ENCODE results near the gene PKD1.

The PKD1 gene

GRCh38 chr16:2071454-2072202 is 64.1 kb downstream of the PKD1 start:
- TF ChIP-seq FOXK2 (IDR thresholded peaks at IDR 0.05), result no peak
- TF ChIP-seq CTBP1 (IDR thresholded peaks at IDR 0.05; ENCODE audit: borderline replicate concordance), result no peak
- TF ChIP-seq LEF1 (IDR thresholded peaks at IDR 0.05; ENCODE audit: borderline replicate concordance), result no peak
- TF ChIP-seq NFRKB (IDR thresholded peaks at IDR 0.05), result no peak
- TF ChIP-seq BHLHE40 (IDR thresholded peaks at IDR 0.05; ENCODE audit: borderline replicate concordance), result no peak
- TF ChIP-seq ZNF384 (IDR thresholded peaks at IDR 0.05), result no peak
- TF ChIP-seq TARDBP (IDR thresholded peaks at IDR 0.05), result no peak
- TF ChIP-seq SUZ12 (IDR thresholded peaks at IDR 0.05), result no peak
- TF ChIP-seq FOXA1 (IDR thresholded peaks at IDR 0.05), result no peak
- TF ChIP-seq PKNOX1 (IDR thresholded peaks at IDR 0.05), result no peak
- TF ChIP-seq HDGF (IDR thresholded peaks at IDR 0.05; ENCODE audit: borderline replicate concordance), result no peak
- DNase-seq (ENCODE audit: extremely low spot score), result no peak
- ChIA-PET POLR2A (interaction anchor here (1.1 to 1.6 kb wide), 3 partner anchors 24 to 84 kb away, joined by 4 to 6 read pairs (median 5); partner anchors contain the start of genes NTHL1, TRAF7 and TSC2), CTCF (interaction anchor here (0.6 kb wide), 1 partner anchor 55 kb away, joined by 3 read pairs; no protein-coding TSS in a partner anchor)

GRCh38 chr16:2070576-2071453 is 64.9 kb downstream of the PKD1 start:
- CTCF ChIA-PET, result no interaction called here
- TF ChIP-seq NFRKB (IDR thresholded peaks at IDR 0.05) (no peak), FOXM1 (IDR thresholded peaks at IDR 0.05; ENCODE audit: borderline replicate concordance) (no peak), SUZ12 (IDR thresholded peaks at IDR 0.05) (no peak), ELF4 (IDR thresholded peaks at IDR 0.05) (no peak), ARNT (IDR thresholded peaks at IDR 0.05) (no peak), FOXK2 (IDR thresholded peaks at IDR 0.05) (no peak), PKNOX1 (IDR thresholded peaks at IDR 0.05) (no peak), TARDBP (IDR thresholded peaks at IDR 0.05) (no peak), FOXA1 (IDR thresholded peaks at IDR 0.05) (no peak), CTBP1 (IDR thresholded peaks at IDR 0.05; ENCODE audit: borderline replicate concordance) (no peak)
- POLR2A ChIA-PET, result interaction anchor here (1.2 kb wide), 1 partner anchor 85 kb away, joined by 4 read pairs; the partner anchor contains the start of gene TRAF7
- DNase-seq (ENCODE audit: extremely low spot score), result no peak

GRCh38 chr16:2066139-2066538 is 69.6 kb downstream of the PKD1 start:
- ChIA-PET POLR2A (no interaction called here), CTCF (no interaction called here)
- DNase-seq (ENCODE audit: extremely low spot score), result no peak
- TF ChIP-seq BHLHE40 (IDR thresholded peaks at IDR 0.05; ENCODE audit: borderline replicate concordance) (no peak), L3MBTL2 (conservative IDR thresholded peaks at IDR 0.05) (no peak), FOXA1 (IDR thresholded peaks at IDR 0.05) (no peak), ZNF384 (IDR thresholded peaks at IDR 0.05) (no peak), LEF1 (IDR thresholded peaks at IDR 0.05; ENCODE audit: borderline replicate concordance) (no peak), TARDBP (IDR thresholded peaks at IDR 0.05) (no peak)

DNA sequence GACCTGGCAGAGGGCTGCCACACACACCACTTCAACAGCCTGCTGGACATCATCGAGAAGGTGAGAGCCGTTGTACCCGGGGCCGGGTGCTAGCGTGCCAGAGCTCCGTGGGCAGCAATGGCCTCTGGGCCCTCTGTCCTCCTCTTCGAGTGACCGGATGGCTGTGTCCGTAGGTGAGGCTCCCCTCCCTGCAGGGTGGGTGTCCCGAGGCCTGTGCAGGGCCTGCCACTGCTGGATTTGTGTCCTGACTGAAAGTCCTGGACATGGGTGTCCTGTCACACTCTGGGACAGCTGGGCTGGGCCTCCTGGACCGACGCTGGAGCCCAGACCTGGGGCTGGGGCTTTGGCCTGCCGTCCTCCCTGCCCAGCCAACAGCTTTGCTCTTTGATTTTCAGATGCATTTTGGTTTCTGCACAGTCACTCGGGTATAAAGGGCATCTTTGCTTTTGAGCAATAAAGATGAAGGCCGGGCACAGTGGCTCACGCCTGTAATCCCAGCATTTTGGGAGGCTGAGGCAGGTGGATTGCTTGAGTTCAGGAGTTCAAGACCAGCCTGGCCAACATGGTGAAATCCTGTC is 71.2 kb downstream of the PKD1 start:
- CTCF ChIA-PET, result no interaction called here
- TF ChIP-seq CTBP1 (IDR thresholded peaks at IDR 0.05; ENCODE audit: borderline replicate concordance), result no peak
- TF ChIP-seq NFRKB (IDR thresholded peaks at IDR 0.05), result no peak
- TF ChIP-seq LEF1 (IDR thresholded peaks at IDR 0.05; ENCODE audit: borderline replicate concordance), result no peak
- TF ChIP-seq FOXA1 (IDR thresholded peaks at IDR 0.05), result no peak
- no peak for TF ChIP-seq SP1 (IDR thresholded peaks at IDR 0.05)
- TF ChIP-seq FOXK2 (IDR thresholded peaks at IDR 0.05), result no peak
- no peak for TF ChIP-seq L3MBTL2 (conservative IDR thresholded peaks at IDR 0.05)
- no peak for TF ChIP-seq ARNT (IDR thresholded peaks at IDR 0.05)
- no peak for TF ChIP-seq ZNF384 (IDR thresholded peaks at IDR 0.05)
- no peak for TF ChIP-seq FOXM1 (IDR thresholded peaks at IDR 0.05; ENCODE audit: borderline replicate concordance)
- TF ChIP-seq PKNOX1 (IDR thresholded peaks at IDR 0.05), result no peak
- no peak for TF ChIP-seq ELF4 (IDR thresholded peaks at IDR 0.05)
- TF ChIP-seq TARDBP (IDR thresholded peaks at IDR 0.05), result no peak
- TF ChIP-seq HDGF (IDR thresholded peaks at IDR 0.05; ENCODE audit: borderline replicate concordance), result no peak
- TF ChIP-seq BHLHE40 (IDR thresholded peaks at IDR 0.05; ENCODE audit: borderline replicate concordance), result no peak
- no peak for TF ChIP-seq SUZ12 (IDR thresholded peaks at IDR 0.05)
- DNase-seq (ENCODE audit: extremely low spot score), result no peak
- POLR2A ChIA-PET, result interaction anchor here (0.9 to 3.2 kb wide), 2 partner anchors 12 to 17 kb away, joined by 3 to 15 read pairs; partner anchors contain the start of genes NTHL1 and TSC2

DNA sequence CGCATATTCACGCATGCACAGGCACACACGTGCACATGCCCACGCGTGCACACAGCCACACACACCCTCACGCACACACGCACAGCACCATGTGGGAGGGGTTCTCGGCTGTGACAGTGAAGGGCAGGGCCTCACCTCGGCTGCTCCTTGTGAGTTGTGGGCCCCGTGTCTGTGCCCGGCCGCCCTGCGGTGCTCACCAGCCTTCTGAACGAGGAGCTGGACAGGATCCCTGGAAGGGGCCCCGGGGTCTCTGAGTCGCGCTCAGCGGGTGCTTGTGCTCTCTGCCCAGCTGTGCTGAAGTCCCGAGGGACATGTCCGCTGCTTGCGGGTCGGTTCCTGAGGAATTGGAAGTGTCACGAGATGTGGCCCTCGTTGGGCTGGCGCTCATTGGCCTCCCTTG is 71.8 kb downstream of the PKD1 start:
- TF ChIP-seq PKNOX1 (IDR thresholded peaks at IDR 0.05), result no peak
- TF ChIP-seq LEF1 (IDR thresholded peaks at IDR 0.05; ENCODE audit: borderline replicate concordance), result no peak
- TF ChIP-seq BHLHE40 (IDR thresholded peaks at IDR 0.05; ENCODE audit: borderline replicate concordance), result no peak
- TF ChIP-seq SUZ12 (IDR thresholded peaks at IDR 0.05), result no peak
- no peak for TF ChIP-seq CTBP1 (IDR thresholded peaks at IDR 0.05; ENCODE audit: borderline replicate concordance)
- no peak for TF ChIP-seq NFRKB (IDR thresholded peaks at IDR 0.05)
- no peak for TF ChIP-seq SP1 (IDR thresholded peaks at IDR 0.05)
- no peak for TF ChIP-seq HDGF (IDR thresholded peaks at IDR 0.05; ENCODE audit: borderline replicate concordance)
- ChIA-PET CTCF (interaction anchor here (0.7 kb wide), 1 partner anchor 92 kb away, joined by 3 read pairs; no protein-coding TSS in a partner anchor), POLR2A (interaction anchor here (0.9 to 3.2 kb wide), 2 partner anchors 13 to 16 kb away, joined by 3 to 15 read pairs; partner anchors contain the start of genes NTHL1 and TSC2)
- DNase-seq (ENCODE audit: extremely low spot score), result no peak
